Panc1 (cell line): ENCODE data around the gene DNAH6. TPM values are rescaled to one million over a fixed set of nuclear protein-coding genes. Genes with fewer than 3 reads are reported as not detected.

Source experiments
- ATAC-seq: fragments of 200-7000 bp; cut with Tn5 transposase; 2 replicates; pipeline ENCODE4 v1.9.1; 2020; ENCODE audit warnings: mild to moderate bottlenecking, moderate library complexity
- BruUV-seq: library from RNA; stranded (reverse); fragments of 400-500 nt; replicated peaks from 2 replicates; lab custom pipeline; 2021; lab: Mats Ljungman, UMichigan
- CTCF ChIA-PET: fragments of 300-600 bp; sonication (Branson Sonifier 250); formaldehyde crosslinking; loops from one replicate; lab custom pipeline; 2022; ENCODE audit warnings: antibody characterized with exemption; lab: Charles Lee
- POLR2A ChIA-PET: fragments of 300-600 bp; sonication (Branson Sonifier 250); formaldehyde crosslinking; loops from one replicate; lab custom pipeline; 2022; ENCODE audit warnings: antibody characterized with exemption; lab: Charles Lee
- DNase-seq: peaks from one replicate; pipeline ENCODE4 v3.0.0-alpha.2; 2010; ENCODE audit warnings: low read depth, low spot score
- H3K27ac ChIP-seq: 2 replicates; pipeline ENCODE4 v1.5.1; 2011; ENCODE audit warnings: mild to moderate bottlenecking, low read length, inconsistent platforms
- H3K27me3 ChIP-seq: fragments of 200-500 bp; sonication (Bioruptor generic); 2 replicates; pipeline ENCODE4 v1.6.0; 2014; ENCODE audit warnings: low read length, inconsistent platforms; ENCODE audit not compliant: control insufficient read depth, insufficient read depth
- H3K36me3 ChIP-seq: fragments of 200-500 bp; sonication (Bioruptor generic); 2 replicates; pipeline ENCODE4 v1.5.1; 2014; ENCODE audit warnings: inconsistent platforms, mild to moderate bottlenecking, low read length, moderate library complexity; ENCODE audit not compliant: control insufficient read depth, insufficient read depth
- H3K4me1 ChIP-seq: 2 replicates; pipeline ENCODE4 v1.5.1; 2011; ENCODE audit warnings: inconsistent platforms, mild to moderate bottlenecking, low read length, moderate library complexity; ENCODE audit not compliant: control insufficient read depth, insufficient read depth
- H3K4me3 ChIP-seq, 2 experiments: 2 replicates each; pipeline ENCODE4 v1.5.1; 2011 to 2012; ENCODE audit warnings: low read depth in 2 of 2, low read length in 2 of 2, mild to moderate bottlenecking in 2 of 2, inconsistent platforms in 1 of 2, moderate library complexity in 1 of 2
- H3K9me3 ChIP-seq: fragments of 200-500 bp; sonication (Bioruptor generic); 2 replicates; pipeline ENCODE4 v1.5.1; 2014; ENCODE audit warnings: low read depth, mild to moderate bottlenecking, inconsistent platforms, low read length, moderate library complexity; ENCODE audit not compliant: control insufficient read depth, insufficient read depth
- CTCF ChIP-seq: fragments of 450-650 bp; IDR thresholded peaks from 2 replicates; pipeline ENCODE4 v1.5.1; 2017; ENCODE audit warnings: mild to moderate bottlenecking
- POLR2AphosphoS5 ChIP-seq: IDR thresholded peaks from 2 replicates; pipeline ENCODE4 v1.6.1; 2012; ENCODE audit warnings: mild to moderate bottlenecking, low read depth, low read length, moderate library complexity
- SIN3A ChIP-seq: IDR thresholded peaks from 2 replicates; pipeline ENCODE4 v1.6.1; 2012; ENCODE audit warnings: low read depth, mild to moderate bottlenecking, low read length, moderate library complexity, borderline replicate concordance; ENCODE audit not compliant: insufficient read depth
- TCF7L2 ChIP-seq: IDR thresholded peaks from 2 replicates; pipeline ENCODE4 v1.6.1; 2011; ENCODE audit warnings: mild to moderate bottlenecking, low read depth, low read length, inconsistent platforms
- in situ Hi-C: cut with HindIII; loops from 2 replicates; pipeline ENCODE4 v1.10.0; 2016; ENCODE audit warnings: low sequenced_read_pairs, low pct_unique_long_range_greater_than_20kb
- intact Hi-C: fragments of 100-400 bp; cut with micrococcal nuclease; formaldehyde crosslinking; loops from one replicate; pipeline ENCODE4 v1.10.0; 2022; ENCODE audit not compliant: unreplicated experiment
- total RNA-seq: library from RNA; stranded (reverse); gene quantifications from one replicate; pipeline ENCODE4 v1.2.1, GENCODE V29; 2021; ENCODE audit not compliant: unreplicated experiment
- TF ChIP-seq, protein P1 (sequence below), 2 experiments: IDR thresholded peaks; 2 replicates each; pipeline ENCODE4 v1.6.1; 2011 to 2012; ENCODE audit warnings: low read depth in 2 of 2, control low read depth in 1 of 2, low read length in 1 of 2, mild to moderate bottlenecking in 1 of 2, moderate library complexity in 1 of 2; ENCODE audit not compliant: insufficient read depth in 1 of 2

Gene DNAH6
- total RNA-seq, 1 experiment from 2014 or later = 0.26 TPM

DNA sequence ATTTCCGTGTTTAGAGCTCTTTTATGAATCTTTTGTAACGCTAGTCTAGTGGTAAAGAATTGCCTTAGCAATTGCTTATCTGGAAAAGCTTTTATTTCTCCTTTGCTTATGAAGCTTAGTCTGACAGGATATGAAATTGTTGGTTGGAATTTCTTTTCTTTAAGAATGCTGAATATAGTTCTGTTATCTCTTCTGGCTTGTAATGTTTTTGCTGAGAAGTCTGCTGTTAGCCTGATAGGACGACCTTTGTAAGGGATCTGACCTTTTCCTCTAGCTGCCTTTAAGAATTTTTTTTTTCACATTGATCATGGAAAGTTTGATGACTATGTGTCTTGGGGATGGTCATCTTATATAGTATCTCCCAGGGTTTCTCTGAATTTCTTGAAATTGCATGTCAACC lies 263.5 kb downstream of the DNAH6 start:
- no peaks in the 10 kb centered on the region for H3K9me3 ChIP-seq
- no peak overlapping the region for H3K27ac ChIP-seq
- in situ Hi-C loops (no loop called here), intact Hi-C loops (no loop called here)
- no peak for DNase-seq
- CTCF ChIA-PET = no interaction called here
- H3K4me1 ChIP-seq = no peaks in the 10 kb centered on the region
- no TSS peak for BruUV-seq
- H3K36me3 ChIP-seq = no peaks in the 10 kb centered on the region
- no peak for ATAC-seq
- no peak overlapping the region for H3K4me3 ChIP-seq
- H3K27me3 ChIP-seq = no peaks in the 10 kb centered on the region
- POLR2A ChIA-PET = no interaction called here
- TF ChIP-seq SIN3A (no peak), POLR2AphosphoS5 (no peak), TCF7L2 (no peak), CTCF (no peak)
- TF ChIP-seq, protein P1, sequence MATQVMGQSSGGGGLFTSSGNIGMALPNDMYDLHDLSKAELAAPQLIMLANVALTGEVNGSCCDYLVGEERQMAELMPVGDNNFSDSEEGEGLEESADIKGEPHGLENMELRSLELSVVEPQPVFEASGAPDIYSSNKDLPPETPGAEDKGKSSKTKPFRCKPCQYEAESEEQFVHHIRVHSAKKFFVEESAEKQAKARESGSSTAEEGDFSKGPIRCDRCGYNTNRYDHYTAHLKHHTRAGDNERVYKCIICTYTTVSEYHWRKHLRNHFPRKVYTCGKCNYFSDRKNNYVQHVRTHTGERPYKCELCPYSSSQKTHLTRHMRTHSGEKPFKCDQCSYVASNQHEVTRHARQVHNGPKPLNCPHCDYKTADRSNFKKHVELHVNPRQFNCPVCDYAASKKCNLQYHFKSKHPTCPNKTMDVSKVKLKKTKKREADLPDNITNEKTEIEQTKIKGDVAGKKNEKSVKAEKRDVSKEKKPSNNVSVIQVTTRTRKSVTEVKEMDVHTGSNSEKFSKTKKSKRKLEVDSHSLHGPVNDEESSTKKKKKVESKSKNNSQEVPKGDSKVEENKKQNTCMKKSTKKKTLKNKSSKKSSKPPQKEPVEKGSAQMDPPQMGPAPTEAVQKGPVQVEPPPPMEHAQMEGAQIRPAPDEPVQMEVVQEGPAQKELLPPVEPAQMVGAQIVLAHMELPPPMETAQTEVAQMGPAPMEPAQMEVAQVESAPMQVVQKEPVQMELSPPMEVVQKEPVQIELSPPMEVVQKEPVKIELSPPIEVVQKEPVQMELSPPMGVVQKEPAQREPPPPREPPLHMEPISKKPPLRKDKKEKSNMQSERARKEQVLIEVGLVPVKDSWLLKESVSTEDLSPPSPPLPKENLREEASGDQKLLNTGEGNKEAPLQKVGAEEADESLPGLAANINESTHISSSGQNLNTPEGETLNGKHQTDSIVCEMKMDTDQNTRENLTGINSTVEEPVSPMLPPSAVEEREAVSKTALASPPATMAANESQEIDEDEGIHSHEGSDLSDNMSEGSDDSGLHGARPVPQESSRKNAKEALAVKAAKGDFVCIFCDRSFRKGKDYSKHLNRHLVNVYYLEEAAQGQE (IDR thresholded peaks at IDR 0.05; ENCODE audit: insufficient read depth in 1 of 2, low read depth in 2 of 2, low read length in 1 of 2) = no peak

- ATAC-seq (no peak), DNase-seq (no peak)
- CTCF ChIA-PET = no interaction called here
- no TSS peak for BruUV-seq
- POLR2A ChIA-PET = no interaction called here
- Histone ChIP-seq H3K4me1 (no peaks in the 10 kb centered on the region), H3K4me3 (no peak overlapping the region), H3K36me3 (no peaks in the 10 kb centered on the region), H3K27ac (no peak overlapping the region), H3K27me3 (no peaks in the 10 kb centered on the region), H3K9me3 (no peaks in the 10 kb centered on the region)
- intact Hi-C loops = no loop called here
- in situ Hi-C loops = no loop called here
- TF ChIP-seq POLR2AphosphoS5 (no peak), CTCF (no peak), SIN3A (no peak), TCF7L2 (no peak)
Measured at GRCh38 chr2:84781942-84782716, 265.8 kb downstream of the DNAH6 start.
